Neural cell (in vitro differentiated cells): ENCODE data around the gene STX1B. TPM values are rescaled to one million over a fixed set of nuclear protein-coding genes. Genes with fewer than 3 reads are reported as not detected.

ENCODE experiments used
- H2AFZ ChIP-seq: fragments of 200-600, 300-800 bp; sonication (generic), shearing (Covaris generic); 2 replicates; pipeline ENCODE4 v1.6.0; 2014; ENCODE audit warnings: low read depth, mild to moderate bottlenecking, antibody characterized with exemption, low read length, moderate library complexity
- H3F3A ChIP-seq: fragments of 200-600 bp; shearing (Covaris generic); 2 replicates; pipeline ENCODE4 v1.6.1; 2016; ENCODE audit warnings: mild to moderate bottlenecking, moderate library complexity, mixed read lengths, antibody characterized with exemption, low read length; ENCODE audit not compliant: insufficient read depth, poor library complexity, severe bottlenecking
- H3K27ac ChIP-seq: fragments of 200-600, 300-800 bp; sonication (generic), shearing (Covaris generic); 2 replicates; pipeline ENCODE4 v1.5.1; 2014; ENCODE audit warnings: mild to moderate bottlenecking, low read length, moderate library complexity
- H3K27me3 ChIP-seq: fragments of 300-800, 200-600 bp; sonication (generic), shearing (Covaris generic); 2 replicates; pipeline ENCODE4 v1.6.0; 2014; ENCODE audit warnings: mild to moderate bottlenecking, low read depth, low read length, moderate library complexity; ENCODE audit not compliant: insufficient read depth
- H3K36me3 ChIP-seq: fragments of 300-800, 200-600 bp; sonication (generic), shearing (Covaris generic); 2 replicates; pipeline ENCODE4 v1.5.1; 2014; ENCODE audit warnings: mild to moderate bottlenecking, antibody characterized with exemption, low read length, moderate library complexity; ENCODE audit not compliant: insufficient read depth
- H3K4me2 ChIP-seq: fragments of 300-800, 200-600 bp; sonication (generic), shearing (Covaris generic); 2 replicates; pipeline ENCODE4 v1.6.0; 2014; ENCODE audit warnings: mild to moderate bottlenecking, low read length
- H3K4me3 ChIP-seq: fragments of 300-800, 200-600 bp; sonication (generic), shearing (Covaris generic); 2 replicates; pipeline ENCODE4 v1.5.1; 2014; ENCODE audit warnings: mild to moderate bottlenecking, low read length, moderate library complexity
- H3K79me2 ChIP-seq: fragments of 200-600 bp; shearing (Covaris generic); replicated peaks from 2 replicates; pipeline ENCODE4 v1.6.0; 2014; ENCODE audit warnings: mild to moderate bottlenecking, low read length, moderate library complexity; ENCODE audit not compliant: insufficient read depth
- H3K9ac ChIP-seq: fragments of 300-800, 200-600 bp; sonication (generic), shearing (Covaris generic); 2 replicates; pipeline ENCODE4 v1.6.1; 2016; ENCODE audit warnings: mild to moderate bottlenecking, low read length, mixed read lengths
- H3K9me2 ChIP-seq: fragments of 200-600 bp; shearing (Covaris generic); 2 replicates; pipeline ENCODE4 v1.6.1; 2016; ENCODE audit warnings: mild to moderate bottlenecking, low read length, mixed read lengths; ENCODE audit not compliant: insufficient read depth
- H3K9me3 ChIP-seq: fragments of 200-600, 300-800 bp; sonication (generic), shearing (Covaris generic); 2 replicates; pipeline ENCODE4 v1.6.1; 2016; ENCODE audit warnings: mild to moderate bottlenecking, mixed run types, low read length, moderate library complexity, mixed read lengths
- H4K20me1 ChIP-seq: fragments of 200-600 bp; shearing (Covaris generic); 2 replicates; pipeline ENCODE4 v1.6.1; 2016; ENCODE audit warnings: mild to moderate bottlenecking, mixed run types; ENCODE audit not compliant: insufficient read depth
- EP300 ChIP-seq: fragments of 450-650 bp; conservative IDR thresholded peaks from 2 replicates; pipeline ENCODE4 v1.6.1; 2014; ENCODE audit warnings: antibody characterized with exemption, mild to moderate bottlenecking, moderate library complexity; ENCODE audit not compliant: poor library complexity, severe bottlenecking
- EZH2 ChIP-seq: fragments of 200-600, 300-800 bp; shearing (Covaris generic), sonication (generic); IDR thresholded peaks from 2 replicates; pipeline ENCODE4 v1.6.1; 2014; ENCODE audit warnings: antibody characterized with exemption, low read length, borderline replicate concordance, mild to moderate bottlenecking; ENCODE audit not compliant: insufficient read depth, poor library complexity, severe bottlenecking
- MXI1 ChIP-seq: fragments of 450-650 bp; conservative IDR thresholded peaks from 2 replicates; pipeline ENCODE4 v1.6.1; 2014; ENCODE audit warnings: antibody characterized with exemption, mild to moderate bottlenecking; ENCODE audit not compliant: poor library complexity, severe bottlenecking
- POLR2AphosphoS5 ChIP-seq: IDR thresholded peaks from 2 replicates; pipeline ENCODE4 v1.6.1; 2012
- RAD21 ChIP-seq: fragments of 450-650 bp; conservative IDR thresholded peaks from 2 replicates; pipeline ENCODE4 v1.6.1; 2014; ENCODE audit warnings: antibody characterized with exemption, mild to moderate bottlenecking, moderate library complexity
- SMC3 ChIP-seq: fragments of 450-650 bp; conservative IDR thresholded peaks from 2 replicates; pipeline ENCODE4 v1.6.1; 2014; ENCODE audit warnings: antibody characterized with exemption, mild to moderate bottlenecking, moderate library complexity; ENCODE audit not compliant: poor library complexity
- TAF1 ChIP-seq: IDR thresholded peaks from 2 replicates; pipeline ENCODE4 v1.6.1; 2012; ENCODE audit warnings: low read depth
- polyA minus RNA-seq: library from RNA; depleted of rRNA, polyadenylated mRNA; stranded (reverse); fragments of >200 nt; gene quantifications from 2 replicates; pipeline ENCODE4 v1.2.3, GENCODE V29; 2014
- polyA plus RNA-seq: library from polyadenylated mRNA; depleted of rRNA; stranded (reverse); fragments of >200 nt; gene quantifications from 2 replicates; pipeline ENCODE4 v1.2.3, GENCODE V29; 2014
- TF ChIP-seq, protein P1 (sequence below): IDR thresholded peaks from 2 replicates; pipeline ENCODE4 v1.6.1; 2012; ENCODE audit warnings: borderline replicate concordance
- TF ChIP-seq, protein P2 (sequence below): fragments of 450-650 bp; IDR thresholded peaks from 2 replicates; pipeline ENCODE4 v1.5.1; 2014; ENCODE audit warnings: antibody characterized with exemption, mild to moderate bottlenecking, moderate library complexity; ENCODE audit not compliant: poor library complexity, severe bottlenecking

The STX1B gene
- polyA plus RNA-seq: 4.5 and 9.2 TPM in 2 replicates
- 29.2 and 33.0 TPM in 2 replicates for polyA minus RNA-seq

DNA sequence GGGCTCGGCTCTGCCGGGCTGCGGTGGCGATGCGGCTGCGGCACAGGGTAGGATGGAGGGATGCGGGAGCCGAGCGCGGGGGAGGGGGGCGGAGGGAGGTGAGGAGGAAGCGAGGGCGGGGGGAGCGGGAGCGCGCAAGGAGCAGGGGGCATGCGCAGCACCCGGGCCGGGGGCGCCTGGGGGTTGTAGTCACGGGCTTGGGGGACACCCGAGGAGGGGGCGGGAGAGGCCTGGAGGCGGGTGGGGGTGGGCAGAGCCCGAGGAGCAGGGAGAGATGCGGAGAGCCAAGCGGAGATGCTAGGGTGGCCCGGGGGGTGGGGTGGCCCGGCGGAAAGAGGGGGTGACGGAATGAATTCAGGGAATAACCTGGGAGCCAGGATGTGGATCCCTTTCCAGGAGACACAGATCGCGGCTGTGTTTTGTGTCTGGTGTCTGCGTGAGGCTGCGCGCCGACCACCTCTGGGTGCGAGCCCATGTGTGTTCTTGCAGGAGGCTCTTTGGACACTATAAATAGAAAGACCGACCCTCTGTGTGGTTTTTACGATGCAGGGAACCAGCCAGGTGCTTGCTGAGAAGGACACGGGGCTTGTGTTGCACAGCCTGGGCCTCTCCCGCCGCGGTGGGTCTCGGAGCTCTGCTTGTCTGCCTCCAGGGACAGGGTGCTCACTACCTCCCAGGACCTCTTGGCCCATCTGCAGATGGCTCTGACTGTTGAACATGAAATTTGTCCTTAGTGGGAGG is at the start of gene STX1B:
STX1B (minus strand) TSS at position 54 of the 741 bp plus-strand sequence. CDS start 242 bp downstream, outside the sequence.
- TF ChIP-seq, protein P1, sequence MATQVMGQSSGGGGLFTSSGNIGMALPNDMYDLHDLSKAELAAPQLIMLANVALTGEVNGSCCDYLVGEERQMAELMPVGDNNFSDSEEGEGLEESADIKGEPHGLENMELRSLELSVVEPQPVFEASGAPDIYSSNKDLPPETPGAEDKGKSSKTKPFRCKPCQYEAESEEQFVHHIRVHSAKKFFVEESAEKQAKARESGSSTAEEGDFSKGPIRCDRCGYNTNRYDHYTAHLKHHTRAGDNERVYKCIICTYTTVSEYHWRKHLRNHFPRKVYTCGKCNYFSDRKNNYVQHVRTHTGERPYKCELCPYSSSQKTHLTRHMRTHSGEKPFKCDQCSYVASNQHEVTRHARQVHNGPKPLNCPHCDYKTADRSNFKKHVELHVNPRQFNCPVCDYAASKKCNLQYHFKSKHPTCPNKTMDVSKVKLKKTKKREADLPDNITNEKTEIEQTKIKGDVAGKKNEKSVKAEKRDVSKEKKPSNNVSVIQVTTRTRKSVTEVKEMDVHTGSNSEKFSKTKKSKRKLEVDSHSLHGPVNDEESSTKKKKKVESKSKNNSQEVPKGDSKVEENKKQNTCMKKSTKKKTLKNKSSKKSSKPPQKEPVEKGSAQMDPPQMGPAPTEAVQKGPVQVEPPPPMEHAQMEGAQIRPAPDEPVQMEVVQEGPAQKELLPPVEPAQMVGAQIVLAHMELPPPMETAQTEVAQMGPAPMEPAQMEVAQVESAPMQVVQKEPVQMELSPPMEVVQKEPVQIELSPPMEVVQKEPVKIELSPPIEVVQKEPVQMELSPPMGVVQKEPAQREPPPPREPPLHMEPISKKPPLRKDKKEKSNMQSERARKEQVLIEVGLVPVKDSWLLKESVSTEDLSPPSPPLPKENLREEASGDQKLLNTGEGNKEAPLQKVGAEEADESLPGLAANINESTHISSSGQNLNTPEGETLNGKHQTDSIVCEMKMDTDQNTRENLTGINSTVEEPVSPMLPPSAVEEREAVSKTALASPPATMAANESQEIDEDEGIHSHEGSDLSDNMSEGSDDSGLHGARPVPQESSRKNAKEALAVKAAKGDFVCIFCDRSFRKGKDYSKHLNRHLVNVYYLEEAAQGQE: no peak
- TF ChIP-seq, protein P2, sequence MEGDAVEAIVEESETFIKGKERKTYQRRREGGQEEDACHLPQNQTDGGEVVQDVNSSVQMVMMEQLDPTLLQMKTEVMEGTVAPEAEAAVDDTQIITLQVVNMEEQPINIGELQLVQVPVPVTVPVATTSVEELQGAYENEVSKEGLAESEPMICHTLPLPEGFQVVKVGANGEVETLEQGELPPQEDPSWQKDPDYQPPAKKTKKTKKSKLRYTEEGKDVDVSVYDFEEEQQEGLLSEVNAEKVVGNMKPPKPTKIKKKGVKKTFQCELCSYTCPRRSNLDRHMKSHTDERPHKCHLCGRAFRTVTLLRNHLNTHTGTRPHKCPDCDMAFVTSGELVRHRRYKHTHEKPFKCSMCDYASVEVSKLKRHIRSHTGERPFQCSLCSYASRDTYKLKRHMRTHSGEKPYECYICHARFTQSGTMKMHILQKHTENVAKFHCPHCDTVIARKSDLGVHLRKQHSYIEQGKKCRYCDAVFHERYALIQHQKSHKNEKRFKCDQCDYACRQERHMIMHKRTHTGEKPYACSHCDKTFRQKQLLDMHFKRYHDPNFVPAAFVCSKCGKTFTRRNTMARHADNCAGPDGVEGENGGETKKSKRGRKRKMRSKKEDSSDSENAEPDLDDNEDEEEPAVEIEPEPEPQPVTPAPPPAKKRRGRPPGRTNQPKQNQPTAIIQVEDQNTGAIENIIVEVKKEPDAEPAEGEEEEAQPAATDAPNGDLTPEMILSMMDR: no peak
- peak; percentile 15 for TF ChIP-seq SMC3
- peak; percentile 79 for TF ChIP-seq POLR2AphosphoS5
- TF ChIP-seq TAF1: no peak
- H3F3A ChIP-seq: no peaks in the 10 kb centered on the region
- H3K27ac ChIP-seq: peak within 1 kb of the TSS; percentile 59
- no peaks in the 10 kb centered on the region for H3K9me2 ChIP-seq
- H2AFZ ChIP-seq: peak within 1 kb of the TSS; percentile 93
- peak within 1 kb of the TSS; percentile 89 for H3K4me3 ChIP-seq
- H3K4me2 ChIP-seq: peak within 1 kb of the TSS; percentile 100
- peak within 1 kb of the TSS; percentile 86 for H3K9ac ChIP-seq
- H3K79me2 ChIP-seq: peaks cover 14% of the 10 kb centered on the region
- no peaks in the 10 kb centered on the region for H4K20me1 ChIP-seq
- H3K27me3 ChIP-seq: no peaks in the 10 kb centered on the region
- H3K9me3 ChIP-seq: no peaks in the 10 kb centered on the region
- H3K36me3 ChIP-seq: no peaks in the 10 kb centered on the region

DNA sequence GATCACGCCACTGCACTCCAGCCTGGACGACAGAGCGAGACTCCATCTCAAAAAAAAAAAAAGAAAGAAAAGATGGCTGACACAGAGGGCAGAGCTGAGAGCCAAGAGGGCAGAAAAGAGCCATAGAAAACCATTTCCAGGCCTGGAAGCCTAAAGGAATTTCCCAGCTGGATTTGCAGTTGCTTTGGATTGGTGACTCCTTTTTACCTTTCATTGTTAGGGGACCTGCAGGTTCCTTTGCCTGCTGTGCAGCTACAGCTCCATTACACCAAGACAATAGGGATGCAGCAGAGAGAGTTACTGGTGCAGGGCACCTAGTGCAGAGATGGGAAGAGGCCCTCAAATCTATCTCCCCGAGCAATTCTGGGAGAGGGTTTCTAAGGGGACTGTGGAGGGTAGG is 45.2 kb upstream of the STX1B start:
- Histone ChIP-seq H3K36me3 (no peaks in the 10 kb centered on the region), H2AFZ (no peak overlapping the region), H3K79me2 (no peaks in the 10 kb centered on the region), H3K9me3 (no peaks in the 10 kb centered on the region), H4K20me1 (no peaks in the 10 kb centered on the region), H3K4me2 (no peak overlapping the region), H3K4me3 (no peak overlapping the region), H3K9me2 (no peaks in the 10 kb centered on the region), H3K27ac (no peak overlapping the region), H3F3A (no peaks in the 10 kb centered on the region), H3K27me3 (no peaks in the 10 kb centered on the region), H3K9ac (no peak overlapping the region)
- TF ChIP-seq POLR2AphosphoS5: no peak
- no peak for TF ChIP-seq SMC3
- TF ChIP-seq, protein P2: no peak
- TF ChIP-seq TAF1: no peak
- TF ChIP-seq, protein P1: no peak
- no peak for TF ChIP-seq EP300
- TF ChIP-seq MXI1: no peak
- TF ChIP-seq RAD21: no peak
- no peak for TF ChIP-seq EZH2
